Stimulated activated CD8-positive, alpha-beta memory T cell treated with anti-CD3 and anti-CD28 coated beads, Interleukin-2, amount 100 ng/mL, for 48 hours (primary cell): Measurements from ENCODE around the gene ERVFRD-1.
"Not testable (repeated sequence)": the region's sequence is repeated elsewhere in the genome, so short reads cannot be mapped to it uniquely, and the experiment has no call there.

ENCODE experiments used
- DNase-seq, 2 donors: peaks; one replicate each; pipeline ENCODE4 v3.0.0-alpha.2; 2020; ENCODE audit warnings: low read depth in 2 of 2

ERVFRD-1 gene

DNA sequence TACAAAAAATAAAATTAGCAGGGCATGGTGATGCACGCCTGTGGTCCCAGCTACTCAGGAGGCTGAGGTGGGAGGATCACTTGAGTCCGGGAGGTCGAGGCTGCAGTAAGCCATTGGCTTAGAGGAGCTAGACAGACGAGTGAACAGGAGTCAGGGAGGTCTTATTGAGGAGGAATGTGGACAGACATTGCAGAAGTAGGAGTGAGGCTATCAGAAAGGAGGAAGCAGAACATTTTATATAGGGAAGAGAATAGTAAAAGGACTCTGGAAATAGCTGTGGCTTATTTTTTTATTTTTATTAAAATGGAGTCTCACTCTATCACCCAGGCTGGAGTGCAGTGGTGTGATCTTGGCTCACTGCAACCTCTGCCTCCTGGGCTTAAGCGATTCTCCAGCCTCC lies 20.4 kb downstream of the ERVFRD-1 start:
- DNase-seq, result not testable (repeated sequence)

DNA sequence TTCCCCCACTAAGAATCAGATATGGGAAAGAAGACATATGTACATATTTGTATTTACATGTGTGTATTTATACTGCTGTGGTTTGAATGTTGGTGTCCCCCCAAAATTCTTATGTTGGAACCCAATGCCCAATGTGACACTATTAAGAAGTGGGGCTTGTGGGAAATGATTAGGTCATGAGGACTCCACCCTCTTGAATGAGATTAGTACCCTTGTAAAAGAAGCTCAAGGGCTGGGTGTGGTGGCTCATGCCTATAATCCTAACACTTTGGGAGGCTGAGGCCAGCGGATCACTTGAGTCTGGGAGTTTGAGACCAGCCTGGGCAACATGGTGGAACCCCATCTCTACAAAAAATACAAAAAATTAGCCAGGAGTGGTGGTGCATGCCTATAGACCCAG lies 21.8 kb downstream of the ERVFRD-1 start:
- DNase-seq, result no peak

DNA sequence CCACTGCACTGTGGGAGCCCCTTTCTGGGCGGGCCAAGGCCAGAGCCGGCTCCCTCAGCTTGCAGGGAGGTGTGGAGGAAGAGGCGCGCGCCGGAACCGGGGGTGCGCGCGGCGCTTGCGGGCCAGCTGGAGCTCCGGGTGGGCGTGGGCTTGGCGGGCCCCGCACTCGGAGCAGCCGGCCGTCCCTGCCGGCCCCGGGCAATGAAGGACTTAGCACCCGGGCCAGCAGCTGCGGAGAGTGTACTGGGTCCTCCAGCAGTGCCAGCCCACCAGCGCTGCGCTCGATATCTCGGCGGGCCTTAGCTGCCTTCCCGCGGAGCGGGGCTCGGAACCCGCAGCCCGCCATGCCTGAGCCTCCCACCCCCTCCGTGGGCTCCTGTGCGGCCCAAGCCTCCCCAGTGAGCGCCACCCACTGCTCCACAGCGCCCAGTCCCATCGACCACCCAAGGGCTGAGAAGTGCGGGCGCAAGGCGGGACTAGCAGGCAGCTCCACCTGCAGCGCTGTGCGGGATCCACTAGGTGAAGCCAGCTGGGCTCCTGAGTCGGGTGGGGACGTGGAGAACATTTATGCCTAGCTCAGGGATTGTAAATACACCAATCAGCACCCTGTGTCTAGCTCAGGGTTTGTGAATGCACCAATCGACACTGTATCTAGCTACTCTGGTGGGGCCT lies 24.2 kb downstream of the ERVFRD-1 start:
- DNase-seq, result not testable (repeated sequence)

DNA sequence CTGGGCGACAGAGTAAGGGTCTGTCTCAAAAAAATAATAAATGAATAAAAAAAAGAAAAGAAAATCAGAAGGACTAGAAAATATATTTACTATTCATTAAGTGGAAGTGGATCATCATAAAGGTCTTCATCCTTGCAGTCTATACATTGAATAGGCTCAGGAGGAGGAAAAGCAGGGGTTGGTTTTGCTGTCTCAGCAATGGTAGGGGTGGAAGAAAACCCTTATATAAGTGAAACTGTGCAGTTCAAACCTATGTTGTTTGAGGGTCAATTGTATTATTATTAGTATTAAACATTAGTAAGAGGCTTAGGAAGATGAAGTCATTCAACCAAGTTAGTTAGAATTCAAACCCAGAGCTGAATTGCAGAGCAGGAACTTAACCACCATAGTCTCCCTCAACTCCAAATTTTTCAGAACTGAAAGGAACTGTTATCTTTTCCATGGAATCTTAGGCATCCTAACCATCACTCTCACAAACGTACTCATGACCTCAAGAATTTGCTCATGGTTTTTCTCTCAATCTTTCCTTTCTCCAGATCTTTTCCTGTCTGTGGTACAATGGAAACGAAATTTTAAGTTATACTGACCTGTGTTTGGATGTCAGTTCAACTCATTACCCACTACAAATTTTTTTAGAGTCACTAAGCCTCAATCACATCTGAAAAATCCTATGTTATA lies 25.6 kb downstream of the ERVFRD-1 start:
- DNase-seq, result no peak

DNA sequence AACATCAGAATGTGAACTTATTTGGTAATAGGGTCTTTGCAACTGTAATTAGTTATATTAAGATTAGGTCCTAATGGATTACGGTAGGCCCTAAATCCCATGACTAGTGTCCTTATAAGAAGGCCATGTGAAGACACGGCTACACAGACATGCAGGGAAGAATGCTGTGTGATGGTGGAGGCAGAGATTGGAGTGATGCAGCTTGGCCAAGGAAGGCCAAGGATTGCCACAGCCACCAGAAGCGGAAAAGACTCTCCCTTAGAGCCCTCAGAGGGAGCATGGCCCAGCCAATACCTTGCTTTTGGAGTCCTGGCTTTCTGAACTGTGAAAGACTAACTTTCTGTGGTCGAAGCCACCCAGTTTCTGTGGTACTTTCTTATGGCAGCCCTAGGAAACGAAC lies 27.6 kb downstream of the ERVFRD-1 start:
- DNase-seq, result no peak

DNA sequence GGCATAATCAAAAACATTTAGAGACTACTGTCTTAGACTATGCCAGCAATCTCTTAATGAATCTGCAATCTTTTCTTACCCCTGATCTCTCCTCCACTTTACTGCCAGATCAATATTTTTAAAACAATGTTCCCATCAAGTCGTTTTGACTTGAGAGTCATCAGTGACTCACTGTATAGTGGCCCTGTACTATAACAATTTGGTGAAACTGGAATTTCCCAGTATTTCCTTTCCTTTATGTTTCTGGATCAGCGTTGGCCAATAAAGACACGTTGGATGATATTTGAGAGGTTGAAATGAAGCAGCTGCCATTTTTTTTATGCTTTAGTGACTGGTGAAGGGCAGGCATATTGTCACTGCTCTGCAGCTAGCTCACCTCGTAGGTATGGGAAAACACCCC lies 28.0 kb downstream of the ERVFRD-1 start:
- no peak for DNase-seq

DNA sequence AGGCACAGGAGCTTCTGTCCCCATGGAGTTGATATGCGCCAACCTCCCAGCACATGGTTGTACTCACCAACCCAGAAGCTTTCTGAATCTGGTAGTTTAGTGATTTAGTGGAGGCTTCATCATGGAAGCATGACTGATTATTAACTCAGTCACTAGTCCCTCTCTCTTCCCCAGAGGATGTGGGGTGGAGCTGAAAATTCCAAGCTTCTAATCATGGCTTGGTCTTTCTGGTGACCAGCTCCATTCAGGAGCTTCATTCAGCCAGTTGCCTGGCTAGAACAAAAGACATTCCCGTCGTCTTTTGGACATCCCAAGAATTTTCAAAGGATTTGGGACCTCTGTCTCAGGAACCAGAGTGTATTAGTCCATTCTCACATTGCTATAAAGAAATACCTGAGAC lies 31.2 kb downstream of the ERVFRD-1 start:
- DNase-seq, result no peak

DNA sequence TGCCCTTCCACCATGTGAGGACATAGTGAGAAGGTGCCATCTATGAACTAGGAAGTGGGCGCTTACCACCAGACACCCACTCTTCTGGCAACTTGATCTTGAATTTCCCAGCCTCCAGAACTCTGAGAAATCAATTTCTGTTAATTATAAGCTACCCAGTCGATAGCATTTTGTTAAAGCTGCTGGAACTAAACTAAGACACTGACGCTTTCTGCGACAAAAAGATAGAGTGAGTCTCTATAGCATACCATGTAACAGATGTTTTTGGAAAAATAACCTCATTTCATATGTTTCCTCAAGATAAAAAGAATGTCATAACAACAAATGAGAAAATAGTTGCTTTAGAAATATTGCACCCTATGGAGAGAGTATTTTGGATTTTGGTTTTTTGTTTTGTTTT lies 33.3 kb downstream of the ERVFRD-1 start:
- DNase-seq, result no peak

DNA sequence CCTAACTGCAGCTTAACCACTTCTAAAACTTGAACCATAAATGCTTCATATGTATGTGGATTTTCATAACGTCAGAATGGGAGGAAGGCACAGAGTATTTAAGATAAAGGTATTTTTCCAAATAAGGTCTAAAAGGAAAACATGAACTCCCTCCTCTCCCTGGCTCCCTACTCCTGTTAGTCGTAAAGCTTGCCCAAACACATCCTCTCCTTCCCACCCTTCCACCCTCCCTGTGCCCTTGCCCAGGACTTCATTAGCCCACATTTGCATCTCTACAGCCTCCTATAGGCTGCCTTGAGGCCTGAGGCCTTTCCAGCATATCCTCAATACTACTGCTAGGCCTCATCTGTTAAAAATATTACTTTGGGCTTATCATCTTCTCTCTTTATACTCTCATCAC lies 35.0 kb downstream of the ERVFRD-1 start:
- DNase-seq, result no peak

DNA sequence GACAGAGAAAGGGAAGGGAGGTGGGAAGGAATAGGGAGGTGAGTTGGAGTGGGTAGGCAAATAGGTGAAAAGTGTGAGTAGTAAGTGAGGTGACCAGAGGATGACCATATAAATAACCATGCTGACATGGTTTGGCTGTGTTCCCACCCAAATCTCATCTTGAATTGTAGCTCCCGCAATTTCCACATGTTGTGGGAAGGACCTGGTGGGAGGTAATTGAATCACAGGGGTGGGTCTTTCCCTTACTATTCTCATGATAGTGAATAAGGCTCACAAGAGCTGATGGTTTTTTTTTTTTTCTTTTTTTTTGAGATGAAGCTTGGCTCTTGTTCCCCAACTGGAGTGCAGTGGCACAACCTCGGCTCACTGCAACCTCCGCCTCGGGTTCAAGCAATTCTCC lies 39.4 kb downstream of the ERVFRD-1 start:
- no peak for DNase-seq

DNA sequence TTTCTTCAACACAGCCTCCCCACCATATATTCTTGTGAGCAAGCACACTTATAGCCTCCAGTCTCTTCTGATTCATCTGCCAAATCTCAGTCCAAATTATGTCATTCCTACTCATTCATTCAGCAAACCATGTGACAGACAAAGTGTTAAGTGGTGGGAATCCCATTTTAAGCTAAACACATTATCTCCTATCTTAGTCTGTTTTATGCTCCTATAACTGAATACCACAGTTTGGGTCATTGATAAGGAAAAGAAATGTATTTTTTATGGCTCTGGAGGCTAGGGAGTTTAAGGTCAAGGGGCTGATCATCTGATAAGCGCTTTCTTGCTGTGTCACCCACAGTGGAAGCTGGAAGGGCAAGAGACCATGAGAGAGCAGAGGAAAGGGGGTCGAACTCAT lies 41.8 kb downstream of the ERVFRD-1 start:
- no peak for DNase-seq

DNA sequence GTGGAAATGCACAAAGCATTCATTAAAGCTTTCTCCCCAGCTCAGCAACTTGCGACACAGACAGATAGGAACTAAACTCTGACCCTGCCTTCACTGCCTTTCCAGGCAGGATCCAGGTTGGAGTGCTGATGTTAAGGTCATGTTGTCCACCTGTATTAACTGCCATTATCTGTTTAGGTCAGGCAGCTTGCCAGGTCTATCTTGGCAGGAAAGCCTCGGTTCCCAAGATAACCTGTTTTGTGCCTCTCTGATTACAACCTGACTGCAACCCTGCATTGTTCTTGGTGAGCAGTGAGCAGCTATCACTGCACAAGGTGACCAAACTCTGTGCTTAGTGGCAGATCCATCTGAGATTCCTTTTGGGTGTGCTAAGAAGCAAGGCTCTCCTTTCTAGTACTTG lies 44.2 kb downstream of the ERVFRD-1 start:
- DNase-seq, result no peak

DNA sequence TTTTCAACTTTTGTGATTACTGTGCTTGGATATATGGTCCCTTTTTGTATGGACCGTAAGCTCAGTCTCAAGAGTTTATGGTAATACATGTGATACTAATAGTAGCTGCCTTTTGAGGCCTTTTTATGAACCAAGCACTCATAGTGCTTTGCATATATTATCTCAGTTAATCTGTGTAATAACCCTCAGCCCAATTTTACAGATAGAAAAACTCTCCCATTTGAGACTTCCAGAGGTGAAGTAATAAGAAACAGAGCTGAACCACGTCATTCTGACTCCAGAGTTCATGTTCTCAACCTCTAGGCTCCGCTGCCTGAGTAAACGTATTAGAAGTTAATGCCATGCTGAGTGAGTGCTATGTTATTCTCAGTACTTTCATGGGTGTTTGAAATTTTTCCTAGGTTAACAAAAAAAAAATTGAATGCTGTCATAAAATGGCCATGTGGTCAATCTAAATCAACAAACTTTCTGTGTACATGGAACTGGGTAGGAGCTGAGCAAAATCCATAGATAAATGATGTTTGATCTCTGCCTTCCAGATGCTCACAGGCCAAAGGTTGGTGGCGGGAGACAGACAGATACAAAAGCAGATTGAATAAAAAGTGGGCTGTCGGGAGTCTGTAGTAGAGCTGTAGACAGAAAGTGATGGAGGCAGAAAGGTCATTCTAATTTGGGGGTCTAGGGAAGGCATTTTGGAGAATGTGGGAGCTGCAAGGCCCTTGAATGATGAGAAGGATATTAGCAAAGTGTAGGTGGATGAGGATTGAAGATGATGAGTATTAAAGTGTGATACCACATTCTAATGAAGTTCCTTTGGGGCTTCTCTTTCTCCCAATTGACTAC lies 44.8 kb downstream of the ERVFRD-1 start:
- no peak for DNase-seq

DNA sequence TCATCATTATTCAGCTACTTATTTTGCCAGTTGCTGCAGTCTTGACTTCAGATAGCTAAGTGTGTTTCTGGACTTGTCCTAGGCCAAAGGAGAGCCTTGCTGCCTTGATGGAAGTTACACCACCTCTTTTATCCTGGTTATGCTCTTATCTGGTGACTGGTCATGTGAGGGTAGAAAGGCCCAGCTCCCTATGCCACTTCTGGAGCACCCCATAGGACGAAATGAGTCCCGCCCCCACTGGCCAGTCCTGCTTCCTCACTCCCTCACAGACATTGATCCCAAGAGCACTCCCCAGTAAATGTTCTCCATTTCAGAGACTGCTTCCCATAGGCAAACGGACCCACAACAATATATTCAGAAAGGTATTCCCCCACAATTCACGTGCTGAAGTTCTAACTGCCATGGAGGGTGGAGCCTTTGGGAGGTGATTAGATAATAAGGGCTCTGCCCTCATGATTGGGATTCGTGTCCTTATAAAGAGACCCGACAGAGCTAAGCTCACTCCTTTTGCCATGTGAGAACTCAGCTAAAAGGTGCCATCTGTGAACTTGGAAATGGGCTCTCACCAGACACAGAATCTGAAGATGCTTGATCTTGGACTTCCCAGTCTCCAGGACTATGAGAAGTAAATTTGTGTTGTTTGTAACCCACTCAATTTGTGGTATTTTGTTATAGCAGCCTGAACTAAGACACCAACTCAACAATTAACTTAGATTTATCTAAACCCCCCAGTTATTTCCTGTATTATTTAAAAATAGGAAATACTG lies 45.9 kb downstream of the ERVFRD-1 start:
- DNase-seq, result no peak

DNA sequence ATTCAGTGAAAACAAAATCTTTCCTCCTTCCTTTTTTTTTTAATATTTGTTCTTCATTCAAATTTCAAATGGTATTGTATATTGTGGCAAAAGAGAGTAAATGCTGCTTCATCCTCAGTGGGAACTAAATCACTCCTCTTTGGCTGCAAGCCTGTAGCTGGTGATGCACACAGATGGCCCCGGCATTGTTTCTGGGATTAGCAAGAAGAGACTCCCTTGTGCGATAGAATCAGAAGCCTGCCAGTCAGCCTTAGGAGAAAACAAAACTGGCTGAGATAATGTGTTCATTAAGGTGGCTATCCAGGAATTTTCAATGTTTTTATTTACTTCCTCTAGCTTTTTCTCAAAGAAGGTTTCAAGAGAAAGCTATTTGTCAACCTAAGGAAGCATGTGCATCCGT lies 46.7 kb downstream of the ERVFRD-1 start:
- no peak for DNase-seq

DNA sequence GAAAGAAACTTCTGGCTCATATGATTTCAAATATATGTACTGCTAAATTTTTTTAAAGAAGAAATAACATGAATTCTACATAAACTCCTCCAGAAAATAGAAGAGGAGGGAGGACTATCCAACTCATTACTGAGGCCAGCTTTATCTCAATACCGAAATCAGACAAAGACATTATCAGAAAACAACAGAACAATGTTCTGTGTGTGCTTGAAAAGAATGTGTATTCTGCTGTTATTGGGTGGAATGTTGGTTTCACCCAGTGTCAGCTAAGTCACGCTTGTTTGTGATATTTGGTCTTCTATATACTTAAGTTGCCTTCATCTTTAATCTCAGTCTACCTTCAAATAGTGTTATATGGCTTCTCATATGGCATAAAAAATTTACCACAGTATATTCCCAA lies 48.8 kb downstream of the ERVFRD-1 start:
- DNase-seq, result no peak

DNA sequence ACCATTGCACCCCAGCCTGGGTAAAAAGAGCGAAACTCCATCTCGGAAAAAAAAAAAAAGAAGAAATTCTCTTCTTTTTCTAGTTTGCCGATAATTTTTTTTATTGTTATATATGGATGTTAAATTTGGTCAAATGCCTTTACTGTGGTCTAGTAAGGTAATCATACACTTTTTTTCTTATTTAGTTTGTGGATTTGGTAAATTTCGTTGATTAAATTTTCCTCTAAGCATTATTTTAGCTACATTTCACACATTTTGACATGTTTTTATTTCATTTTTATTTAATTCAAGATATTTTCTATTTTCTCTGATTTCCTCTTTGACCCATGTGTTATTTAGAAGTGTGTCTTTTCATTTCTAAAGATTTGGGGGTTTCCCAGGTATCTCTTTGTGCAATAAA lies 49.4 kb downstream of the ERVFRD-1 start:
- DNase-seq, result no peak

DNA sequence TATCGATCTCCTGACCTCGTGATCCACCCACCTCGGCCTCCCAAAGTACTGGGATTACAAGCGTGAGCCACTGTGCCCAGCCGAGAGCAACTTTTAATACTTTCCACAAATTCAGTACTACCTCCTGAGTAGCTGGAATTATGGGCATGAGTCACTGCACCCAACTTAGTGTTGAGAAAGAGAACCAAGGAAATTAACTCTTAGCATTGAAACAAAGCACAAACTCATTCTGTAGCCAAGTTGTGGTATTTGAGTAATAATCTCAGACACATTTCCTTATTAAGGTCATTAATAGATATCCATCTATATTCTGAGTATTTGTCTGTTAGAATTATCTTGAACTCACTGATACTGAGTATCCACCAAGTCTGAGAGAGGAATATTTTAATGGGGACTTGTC lies 53.1 kb downstream of the ERVFRD-1 start:
- no peak for DNase-seq

DNA sequence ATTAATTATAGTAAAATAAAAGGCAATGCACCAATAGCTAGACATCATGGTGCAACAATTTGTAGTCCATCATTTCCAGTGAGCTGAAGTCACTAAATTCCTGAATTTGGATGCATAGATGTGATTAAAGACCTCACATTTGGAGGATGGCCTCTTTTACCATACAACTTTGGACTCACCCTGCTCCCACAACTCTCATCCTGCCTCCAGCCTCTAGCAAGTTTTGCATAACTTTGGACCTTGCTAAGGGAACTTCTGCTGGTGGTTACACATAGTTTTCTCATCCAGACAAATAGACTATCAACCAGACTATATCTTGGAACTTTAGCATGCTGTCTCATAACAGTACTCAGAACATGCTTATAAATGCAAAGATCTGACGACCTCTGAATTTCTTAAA lies 54.7 kb downstream of the ERVFRD-1 start:
- no peak for DNase-seq

DNA sequence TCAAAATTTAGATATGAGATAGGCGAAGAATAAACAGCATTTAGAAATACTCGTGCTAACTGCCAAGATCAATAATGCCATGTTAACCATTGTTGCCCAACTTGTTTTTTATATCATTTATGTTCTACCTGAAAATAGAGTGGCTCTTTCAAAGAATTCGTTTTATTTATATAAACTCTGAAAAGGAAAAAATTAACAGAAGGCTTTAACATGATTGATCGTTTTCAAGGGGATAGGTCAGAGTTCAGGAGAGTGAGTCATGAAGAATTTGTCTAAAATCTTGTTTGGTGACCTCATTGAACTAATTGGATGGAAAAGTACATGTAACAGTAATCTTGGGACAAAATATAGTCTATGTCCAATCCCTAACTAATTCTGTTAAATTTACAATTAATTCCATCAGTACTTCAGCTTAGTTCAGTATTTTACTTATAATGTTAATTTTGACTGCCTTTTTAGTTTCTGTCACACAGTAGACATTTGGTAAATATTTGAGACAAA lies 56.3 kb downstream of the ERVFRD-1 start:
- DNase-seq, result no peak

DNA sequence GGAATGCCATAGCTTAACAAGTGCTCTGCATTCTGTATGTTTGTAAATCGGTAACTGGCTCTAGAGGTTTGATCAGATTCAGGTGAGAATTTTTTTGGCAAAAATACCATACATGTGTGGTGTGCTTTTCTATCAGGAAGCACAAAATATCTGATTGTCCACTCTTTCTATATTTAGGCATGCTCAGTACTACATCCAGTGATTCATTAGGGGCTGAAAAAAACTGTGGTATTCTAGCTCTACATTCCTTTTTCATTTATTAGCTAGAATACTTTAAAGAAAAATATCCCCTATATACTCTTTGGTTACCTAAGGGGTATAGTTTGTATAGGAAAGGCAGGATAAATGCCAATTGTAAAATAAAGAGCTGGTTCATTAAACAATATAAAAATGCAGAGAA lies 56.8 kb downstream of the ERVFRD-1 start:
- no peak for DNase-seq

DNA sequence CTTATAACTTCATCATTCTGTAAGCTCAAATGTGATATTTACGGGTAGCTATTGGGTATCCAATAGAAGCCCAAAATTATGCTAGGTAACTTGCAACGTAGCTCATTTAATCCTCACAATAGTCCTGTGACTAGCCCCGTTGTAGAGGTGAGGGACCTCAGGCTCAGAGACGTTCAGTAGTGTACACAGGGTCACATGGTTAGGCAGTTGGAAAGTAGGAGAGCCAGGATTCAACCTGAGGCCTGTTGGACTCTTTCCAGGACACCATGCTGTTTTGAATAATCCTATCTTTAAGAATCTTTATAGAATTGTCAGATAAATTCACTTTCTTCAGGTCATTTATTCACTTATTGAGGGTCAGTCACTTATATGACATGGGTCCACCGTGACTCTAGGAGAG lies 58.2 kb downstream of the ERVFRD-1 start:
- DNase-seq, result no peak
